Colon (tissue), 2 donors: ENCODE measurements around the gene ZNF844.
"Not testable (repeated sequence)": the region's sequence is repeated elsewhere in the genome, so short reads cannot be mapped to it uniquely, and the experiment has no call there.

Source experiments
- FAIRE-seq: peaks from 2 replicates; lab custom pipeline; 2012; peaks lifted over from hg19 to GRCh38; lab: Jason Lieb, UNC
- donor health status: control.
- donor health status: control.

The ZNF844 gene

GRCh38 chr19:12064590-12065538 lies at the start of gene ZNF844:
TSS of gene ZNF844 (plus strand) at chr19:12064731. CDS start at chr19:12064874, 143 bp downstream.
- FAIRE-seq, result no peak

- FAIRE-seq, result no peak
Observed at GRCh38 chr19:12015015-12015752, 49.3 kb upstream of the ZNF844 start.

GRCh38 chr19:12015753-12016116 lies 48.8 kb upstream of the ZNF844 start:
- FAIRE-seq, result no peak

GRCh38 chr19:12034198-12034597 lies 30.3 kb upstream of the ZNF844 start:
- FAIRE-seq, result no peak

- no peak for FAIRE-seq
Observed at GRCh38 chr19:12034620-12035019, 29.9 kb upstream of the ZNF844 start.

- no peak for FAIRE-seq
Observed at GRCh38 chr19:12035220-12036172, 29.0 kb upstream of the ZNF844 start, which contains the start of gene ZNF433. TSS of gene ZNF433 (minus strand) at chr19:12035679. CDS start at chr19:12035539, 140 bp downstream.

GRCh38 chr19:12042893-12043292 lies 21.6 kb upstream of the ZNF844 start:
- FAIRE-seq, result no peak

GRCh38 chr19:12043752-12044422 lies 20.6 kb upstream of the ZNF844 start:
- FAIRE-seq, result no peak

GRCh38 chr19:12047868-12048267 lies 16.7 kb upstream of the ZNF844 start:
- no peak for FAIRE-seq

GRCh38 chr19:12052091-12052496 lies 12.4 kb upstream of the ZNF844 start:
- no peak for FAIRE-seq

- FAIRE-seq, result no peak
Observed at GRCh38 chr19:12052497-12053169, 11.9 kb upstream of the ZNF844 start, which contains the start of gene ZNF878. TSS of gene ZNF878 (minus strand) at chr19:12052961. CDS start at chr19:12052801, 160 bp downstream.

GRCh38 chr19:12055784-12056183 lies 8.7 kb upstream of the ZNF844 start:
- no peak for FAIRE-seq

- FAIRE-seq, result no peak
Observed at GRCh38 chr19:12075538-12076139, 11.1 kb downstream of the ZNF844 start.

GRCh38 chr19:12076331-12076730 lies 11.8 kb downstream of the ZNF844 start:
- not testable (repeated sequence) for FAIRE-seq

GRCh38 chr19:12077375-12077774 lies 12.8 kb downstream of the ZNF844 start:
- no peak for FAIRE-seq

- not testable (repeated sequence) for FAIRE-seq
Observed at GRCh38 chr19:12083336-12083735, 18.8 kb downstream of the ZNF844 start.

GRCh38 chr19:12085074-12085818 lies 20.7 kb downstream of the ZNF844 start:
- FAIRE-seq, result no peak

- no peak for FAIRE-seq
Observed at GRCh38 chr19:12090807-12091206, 26.3 kb downstream of the ZNF844 start.
